ENCODE data around the gene KRT1.

KRT1 gene

DNA sequence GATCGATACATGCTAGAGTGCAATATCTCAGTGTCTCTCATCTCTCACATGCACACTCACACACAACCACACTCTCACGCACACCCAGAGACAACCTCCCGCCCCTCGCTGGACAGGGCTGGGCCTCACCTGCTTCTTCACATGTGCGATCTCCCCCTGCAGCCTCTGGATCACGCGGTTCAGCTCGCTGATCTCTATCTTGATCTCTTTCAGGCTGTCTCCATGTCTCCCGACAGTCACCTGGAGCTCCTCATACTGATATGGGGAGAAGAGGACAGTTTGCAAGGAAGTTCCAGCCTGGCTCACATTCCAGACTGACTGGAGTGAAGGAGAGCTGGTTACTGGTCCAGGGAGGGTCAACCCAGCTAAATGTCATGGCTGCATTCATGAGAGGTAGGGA lies 32.6 kb downstream of the KRT1 start:
- DNase-seq (ENCODE audit: low read depth), result no peak
- TF ChIP-seq, protein P1, sequence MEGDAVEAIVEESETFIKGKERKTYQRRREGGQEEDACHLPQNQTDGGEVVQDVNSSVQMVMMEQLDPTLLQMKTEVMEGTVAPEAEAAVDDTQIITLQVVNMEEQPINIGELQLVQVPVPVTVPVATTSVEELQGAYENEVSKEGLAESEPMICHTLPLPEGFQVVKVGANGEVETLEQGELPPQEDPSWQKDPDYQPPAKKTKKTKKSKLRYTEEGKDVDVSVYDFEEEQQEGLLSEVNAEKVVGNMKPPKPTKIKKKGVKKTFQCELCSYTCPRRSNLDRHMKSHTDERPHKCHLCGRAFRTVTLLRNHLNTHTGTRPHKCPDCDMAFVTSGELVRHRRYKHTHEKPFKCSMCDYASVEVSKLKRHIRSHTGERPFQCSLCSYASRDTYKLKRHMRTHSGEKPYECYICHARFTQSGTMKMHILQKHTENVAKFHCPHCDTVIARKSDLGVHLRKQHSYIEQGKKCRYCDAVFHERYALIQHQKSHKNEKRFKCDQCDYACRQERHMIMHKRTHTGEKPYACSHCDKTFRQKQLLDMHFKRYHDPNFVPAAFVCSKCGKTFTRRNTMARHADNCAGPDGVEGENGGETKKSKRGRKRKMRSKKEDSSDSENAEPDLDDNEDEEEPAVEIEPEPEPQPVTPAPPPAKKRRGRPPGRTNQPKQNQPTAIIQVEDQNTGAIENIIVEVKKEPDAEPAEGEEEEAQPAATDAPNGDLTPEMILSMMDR (conservative IDR thresholded peaks at IDR 0.05; ENCODE audit: control insufficient read depth, insufficient read depth, low read depth, low read length), result no peak
- H3K4me3 ChIP-seq (ENCODE audit: control insufficient read depth, low read depth, low read length), result no peak overlapping the region

DNA sequence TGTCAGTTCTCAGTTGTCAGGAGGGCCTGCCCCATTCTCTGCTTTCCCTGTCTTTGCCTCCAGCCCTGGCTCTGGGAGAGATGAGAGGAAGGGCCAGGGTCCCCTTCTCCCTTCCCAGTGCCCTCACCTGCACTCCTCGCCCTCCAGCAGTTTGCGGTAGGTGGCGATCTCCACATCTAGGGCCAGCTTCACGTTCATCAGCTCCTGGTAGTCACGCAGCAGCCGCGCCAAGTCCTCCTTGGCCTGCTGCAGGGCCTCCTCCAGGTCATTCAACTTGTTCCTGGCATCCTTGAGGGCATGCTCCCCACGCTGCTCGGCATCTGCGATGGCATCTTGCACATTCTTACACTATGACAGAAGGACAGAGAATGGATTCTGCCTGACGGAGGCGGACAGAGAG lies 33.6 kb downstream of the KRT1 start:
- no peak overlapping the region for H3K4me3 ChIP-seq (ENCODE audit: control insufficient read depth, low read depth, low read length)
- TF ChIP-seq, protein P1 (conservative IDR thresholded peaks at IDR 0.05; ENCODE audit: control insufficient read depth, insufficient read depth, low read depth, low read length), result no peak
- DNase-seq (ENCODE audit: low read depth), result no peak

DNA sequence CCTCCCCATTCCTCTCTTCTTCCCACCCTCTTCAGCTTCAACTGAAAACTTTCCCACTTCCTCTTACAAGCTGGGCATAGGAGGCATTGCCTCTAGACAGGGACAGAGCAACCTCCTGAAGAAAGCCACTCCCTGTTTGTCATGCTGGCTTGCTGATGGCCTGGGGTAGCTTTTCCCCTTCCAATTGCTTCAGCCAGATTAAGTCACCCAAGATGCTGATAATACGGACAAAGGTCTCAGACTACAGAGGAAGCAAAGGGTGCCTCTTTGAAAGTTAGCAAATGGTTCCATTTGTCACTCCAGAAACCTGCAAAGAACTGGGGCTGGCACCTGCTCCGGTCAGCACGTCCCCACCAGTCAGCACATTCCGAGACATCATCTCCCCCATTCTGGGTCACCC lies 34.2 kb downstream of the KRT1 start:
- TF ChIP-seq, protein P1 (conservative IDR thresholded peaks at IDR 0.05; ENCODE audit: control insufficient read depth, insufficient read depth, low read depth, low read length), result no peak
- no peak for DNase-seq (ENCODE audit: low read depth)
- no peak overlapping the region for H3K4me3 ChIP-seq (ENCODE audit: control insufficient read depth, low read depth, low read length)

DNA sequence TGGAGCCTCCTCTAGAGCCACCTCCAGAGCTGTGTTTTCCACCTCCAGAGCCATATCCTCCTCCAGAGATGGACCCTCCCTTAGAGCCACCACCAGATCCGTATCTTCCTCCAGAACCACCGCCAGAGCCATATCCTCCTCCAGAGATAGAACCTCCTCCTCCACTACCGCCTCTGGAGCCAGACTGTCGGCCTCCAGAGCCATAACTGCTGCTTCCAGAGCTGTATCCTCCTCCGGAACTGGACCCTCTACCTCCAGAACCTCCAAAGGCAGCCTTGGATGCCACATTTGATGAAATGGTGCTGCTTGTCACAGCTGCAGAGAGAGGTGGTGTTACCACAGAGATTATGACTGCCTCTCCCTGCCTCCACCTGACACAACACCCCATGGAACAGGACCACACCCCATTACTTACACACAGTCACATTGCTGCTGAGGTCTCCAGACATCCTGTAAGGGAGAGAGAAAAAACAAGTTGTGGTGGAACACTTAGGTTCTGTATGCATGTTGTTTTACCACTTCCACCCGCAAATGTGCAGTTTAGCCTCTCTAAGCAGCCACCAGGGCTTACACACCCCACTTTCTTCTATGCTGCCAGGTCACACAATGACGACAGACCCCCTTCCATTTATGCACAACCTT lies 35.0 kb downstream of the KRT1 start:
- TF ChIP-seq, protein P1 (conservative IDR thresholded peaks at IDR 0.05; ENCODE audit: control insufficient read depth, insufficient read depth, low read depth, low read length), result no peak
- no peak overlapping the region for H3K4me3 ChIP-seq (ENCODE audit: control insufficient read depth, low read depth, low read length)
- DNase-seq (ENCODE audit: low read depth), result no peak

DNA sequence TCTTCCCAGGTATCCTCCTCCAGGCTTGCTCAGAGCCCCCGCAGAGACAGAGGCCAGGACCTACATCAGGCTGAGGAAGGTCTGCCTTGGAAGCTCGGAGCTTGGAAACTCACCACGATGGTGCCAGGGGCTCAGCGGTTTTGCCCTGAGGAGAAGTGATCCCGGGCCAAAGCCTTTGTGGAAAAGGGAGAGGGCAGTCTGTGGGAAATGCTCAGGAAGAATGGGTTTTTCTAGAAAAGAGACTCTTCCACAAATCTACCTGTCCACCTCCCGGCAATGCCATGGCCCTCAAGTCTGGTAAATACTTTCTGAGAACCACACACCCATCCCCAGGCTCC lies 36.2 kb downstream of the KRT1 start:
- TF ChIP-seq, protein P1 (conservative IDR thresholded peaks at IDR 0.05; ENCODE audit: control insufficient read depth, insufficient read depth, low read depth, low read length), result no peak
- DNase-seq (ENCODE audit: low read depth), result no peak
- H3K4me3 ChIP-seq (ENCODE audit: control insufficient read depth, low read depth, low read length), result no peak overlapping the region

DNA sequence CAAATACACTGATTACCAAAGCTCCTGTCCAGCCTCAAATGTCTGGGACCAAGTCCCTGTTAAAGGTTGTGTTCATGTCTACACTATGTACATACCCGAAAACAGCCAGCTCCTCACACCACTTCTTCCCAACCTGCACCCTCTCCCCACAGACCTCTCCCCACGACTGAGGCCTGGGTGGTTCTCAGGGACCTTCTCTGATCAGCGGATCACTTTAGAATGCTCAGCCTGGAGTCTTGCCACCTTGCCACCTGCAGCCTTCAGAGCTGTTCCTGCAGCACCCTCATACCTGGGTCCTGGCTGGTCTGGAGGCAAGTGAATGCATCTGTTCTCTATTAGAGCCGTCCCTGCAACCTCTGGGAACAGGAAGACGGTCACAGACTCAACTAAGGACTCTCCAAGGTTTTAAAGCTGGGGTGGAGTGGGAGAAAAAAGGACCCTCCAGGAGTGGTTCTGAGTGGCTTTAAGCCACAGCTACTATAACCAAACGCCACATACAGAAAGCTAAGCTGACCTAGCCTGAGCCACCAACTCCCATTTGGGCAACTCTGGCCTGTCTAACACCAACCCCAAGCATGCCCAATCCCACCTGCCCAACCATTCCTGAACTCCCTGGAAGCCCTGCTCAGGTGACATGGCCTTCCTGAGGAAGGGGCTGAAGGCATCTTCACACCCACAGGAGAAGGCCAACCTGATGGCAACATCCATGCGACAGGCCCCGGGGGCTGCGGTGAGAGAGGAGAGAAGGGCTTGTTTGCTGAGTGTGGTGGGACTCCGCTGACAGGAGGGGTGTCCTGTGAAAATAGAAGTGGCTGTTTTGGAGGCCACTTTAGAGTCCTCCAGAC lies 36.8 kb downstream of the KRT1 start:
- no peak overlapping the region for H3K4me3 ChIP-seq (ENCODE audit: control insufficient read depth, low read depth, low read length)
- TF ChIP-seq, protein P1 (conservative IDR thresholded peaks at IDR 0.05; ENCODE audit: control insufficient read depth, insufficient read depth, low read depth, low read length), result no peak
- DNase-seq (ENCODE audit: low read depth), result no peak
